Keratinocyte (primary cell): Measurements from ENCODE around the gene PIN1. TPM values are rescaled to one million over a fixed set of nuclear protein-coding genes. Genes with fewer than 3 reads are reported as not detected.

Experiments used
- DNase-seq: peaks from one replicate; pipeline ENCODE4 v3.0.0-alpha.2; 2011; ENCODE audit warnings: low read depth, missing footprints, low spot score
- FAIRE-seq: peaks from 2 replicates; lab custom pipeline; 2011; peaks lifted over from hg19 to GRCh38; lab: Jason Lieb, UNC
- H2AFZ ChIP-seq: 2 replicates; pipeline ENCODE4 v1.6.0; 2012; ENCODE audit warnings: low read length, control low read depth, inconsistent platforms; ENCODE audit not compliant: control insufficient read depth
- H3K27ac ChIP-seq: 2 replicates; pipeline ENCODE4 v1.5.1; 2011; ENCODE audit warnings: low read length; ENCODE audit not compliant: control insufficient read depth, insufficient read depth
- H3K27me3 ChIP-seq: 3 replicates; pipeline ENCODE4 v1.6.0; 2011; ENCODE audit warnings: low read length; ENCODE audit not compliant: control insufficient read depth, insufficient read depth; ENCODE audit errors: extremely low read depth
- H3K36me3 ChIP-seq, 2 experiments: 2 replicates in 1 of 2; 3 replicates in 1 of 2; pipeline ENCODE4 v1.5.1; 2011; ENCODE audit warnings: low read length in 2 of 2, mild to moderate bottlenecking in 1 of 2; ENCODE audit not compliant: control insufficient read depth in 2 of 2, insufficient read depth in 2 of 2; ENCODE audit errors: extremely low read depth in 1 of 2
- H3K4me1 ChIP-seq: 3 replicates; pipeline ENCODE4 v1.5.1; 2011; ENCODE audit warnings: low read length; ENCODE audit not compliant: control insufficient read depth, insufficient read depth; ENCODE audit errors: extremely low read depth
- H3K4me2 ChIP-seq: 3 replicates; pipeline ENCODE4 v1.6.0; 2011; ENCODE audit warnings: low read depth, low read length; ENCODE audit not compliant: control insufficient read depth, insufficient read depth; ENCODE audit errors: extremely low read depth
- H3K4me3 ChIP-seq, 3 experiments: fragments of 200-600 bp in 1 of 3; sonication (generic) in 1 of 3; 2 replicates in 2 of 3; 3 replicates in 1 of 3; pipeline ENCODE4 v1.5.1; 2011 to 2016; ENCODE audit warnings: low read length in 3 of 3, mild to moderate bottlenecking in 3 of 3, control low read depth in 2 of 3, inconsistent platforms in 1 of 3, low read depth in 1 of 3, mixed read lengths in 1 of 3, mixed run types in 1 of 3, moderate library complexity in 1 of 3; ENCODE audit not compliant: control insufficient read depth in 2 of 3, insufficient read depth in 2 of 3; ENCODE audit errors: extremely low read depth in 1 of 3
- H3K79me2 ChIP-seq: 2 replicates; pipeline ENCODE4 v1.6.0; 2012; ENCODE audit warnings: low read length; ENCODE audit not compliant: control insufficient read depth, insufficient read depth
- H3K9ac ChIP-seq: 3 replicates; pipeline ENCODE4 v1.6.0; 2011; ENCODE audit warnings: low read length; ENCODE audit not compliant: control insufficient read depth, insufficient read depth; ENCODE audit errors: extremely low read depth
- H3K9me1 ChIP-seq: 3 replicates; pipeline ENCODE4 v1.6.0; 2011; ENCODE audit warnings: low read length; ENCODE audit not compliant: control insufficient read depth, insufficient read depth; ENCODE audit errors: extremely low read depth
- H3K9me3 ChIP-seq: 2 replicates; pipeline ENCODE4 v1.5.1; 2012; ENCODE audit warnings: low read depth, low read length; ENCODE audit not compliant: control insufficient read depth
- H4K20me1 ChIP-seq: 3 replicates; pipeline ENCODE4 v1.6.0; 2011; ENCODE audit warnings: low read length; ENCODE audit not compliant: control insufficient read depth, insufficient read depth; ENCODE audit errors: extremely low read depth
- CTCF ChIP-seq, 3 experiments: IDR thresholded peaks in 1 of 3; conservative IDR thresholded peaks in 1 of 3; optimal IDR thresholded peaks in 1 of 3; 2 replicates in 2 of 3; 3 replicates in 1 of 3; pipeline versions ENCODE3 to v1.5.1; 2011; ENCODE audit warnings: low read length in 3 of 3, mild to moderate bottlenecking in 3 of 3, moderate library complexity in 2 of 3, control low read depth in 1 of 3, inconsistent platforms in 1 of 3; ENCODE audit not compliant: insufficient read depth in 2 of 3; ENCODE audit errors: extremely low read depth in 1 of 3
- EZH2 ChIP-seq: IDR thresholded peaks from one replicate; pipeline ENCODE4 v1.6.1; 2012; ENCODE audit warnings: inconsistent platforms, mild to moderate bottlenecking, low read length, moderate library complexity
- dilution Hi-C: fragments of 300-500 bp; cut with MboI; formaldehyde crosslinking; loops from one replicate; pipeline ENCODE4 v1.7.0; 2020; ENCODE audit warnings: low sequenced_read_pairs; ENCODE audit not compliant: extremely low pct_ligation_motif_present
- polyA plus RNA-seq, 5 experiments: library from polyadenylated mRNA; depleted of rRNA in 3 of 5; stranded (reverse) in 3 of 5; stranded (forward) in 1 of 5; unstranded in 1 of 5; fragments of >200 nt; gene quantifications; 1 replicate in 1 of 5; 2 replicates in 3 of 5; 3 replicates in 1 of 5; pipeline versions ENCODE4 v1.2.1 to v1.2.3, GENCODE V29; 2011 to 2012; ENCODE audit warnings: missing spikeins in 2 of 5, low read depth in 1 of 5, low replicate concordance in 1 of 5

PIN1 gene
- polyA plus RNA-seq, 1 donor (not counting 4 experiments of a cell fraction or from before 2014, with no cell fraction given), result 39.8 TPM

GRCh38 chr19:9856609-9857008 lies 21.5 kb downstream of the PIN1 start:
- no peak for FAIRE-seq

GRCh38 chr19:9857076-9857721 lies 22.1 kb downstream of the PIN1 start:
- Histone ChIP-seq H3K79me2 (no peaks in the 10 kb centered on the region), H3K4me1 (peaks cover 11% of the 10 kb centered on the region), H3K9ac (no peak overlapping the region), H2AFZ (no peak overlapping the region), H3K27ac (no peak overlapping the region), H3K27me3 (peaks cover 9% of the 10 kb centered on the region), H4K20me1 (no peaks in the 10 kb centered on the region), H3K4me2 (no peak overlapping the region), H3K4me3 (no peak overlapping the region), H3K36me3 (no peaks in the 10 kb centered on the region), H3K9me3 (no peaks in the 10 kb centered on the region), H3K9me1 (no peaks in the 10 kb centered on the region)
- DNase-seq (no peak), FAIRE-seq (no peak)
- TF ChIP-seq CTCF (optimal IDR thresholded peaks at IDR 0.05 in 1 of 3, IDR thresholded peaks at IDR 0.05 in 1 of 3, conservative IDR thresholded peaks at IDR 0.05 in 1 of 3; ENCODE audit: extremely low read depth in 1 of 3, insufficient read depth in 2 of 3, low read length in 3 of 3), result no peak
- TF ChIP-seq EZH2, result no peak
- dilution Hi-C loops, result no loop called here

More at GRCh38 chr19:9856609-9857008, 21.5 kb downstream of the PIN1 start:
- TF ChIP-seq CTCF (optimal IDR thresholded peaks at IDR 0.05 in 1 of 3, IDR thresholded peaks at IDR 0.05 in 1 of 3, conservative IDR thresholded peaks at IDR 0.05 in 1 of 3; ENCODE audit: extremely low read depth in 1 of 3, insufficient read depth in 2 of 3, low read length in 3 of 3) (no peak), EZH2 (no peak)
- Histone ChIP-seq H3K9ac (no peak overlapping the region), H3K79me2 (no peaks in the 10 kb centered on the region), H3K4me3 (no peak overlapping the region), H3K27me3 (peaks cover 8% of the 10 kb centered on the region), H3K9me1 (no peaks in the 10 kb centered on the region), H3K4me1 (peaks cover 11% of the 10 kb centered on the region), H3K9me3 (no peaks in the 10 kb centered on the region), H2AFZ (no peak overlapping the region), H3K27ac (no peak overlapping the region), H3K36me3 (no peaks in the 10 kb centered on the region), H4K20me1 (no peaks in the 10 kb centered on the region), H3K4me2 (no peak overlapping the region)
- dilution Hi-C loops, result no loop called here
- no peak for DNase-seq
